ENCODE data around the gene ATXN7L1. TPM values are rescaled to one million over a fixed set of nuclear protein-coding genes. Genes with fewer than 3 reads are reported as not detected.

The ATXN7L1 gene
- total and polyA plus RNA-seq, 4 donors = 4.2 to 22.5 (median 8.5) TPM

DNA sequence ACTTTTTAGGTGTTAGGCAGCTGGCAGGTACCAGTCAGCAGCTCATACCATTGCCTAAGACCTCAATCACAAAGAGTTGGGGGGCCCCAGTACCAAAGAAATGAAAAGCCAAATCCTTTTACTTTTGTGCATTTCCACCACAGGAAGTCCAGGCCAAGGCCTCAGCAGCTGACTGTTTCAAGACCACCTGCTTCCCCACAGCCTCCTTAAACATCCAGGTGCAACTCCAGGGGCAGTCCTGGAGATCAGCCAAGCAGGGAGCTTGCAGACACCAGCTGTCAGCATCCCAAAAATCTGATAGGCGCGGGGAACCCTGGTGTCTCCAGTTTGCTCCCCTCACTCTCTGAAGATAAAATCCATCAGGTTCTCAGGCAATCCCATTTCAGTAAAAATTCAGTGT, 203.6 kb downstream of the ATXN7L1 start:
- no peak for ATAC-seq (ENCODE audit: insufficient read depth, low FRiP score)
- no peak for DNase-seq
- H3K4me3 ChIP-seq = no peak overlapping the region
- no peak overlapping the region for H3K9ac ChIP-seq (ENCODE audit: insufficient read depth in 1 of 2, low read length in 2 of 2)
- no peaks in the 10 kb centered on the region for H3K9me3 ChIP-seq (ENCODE audit: control insufficient read depth in 4 of 4, insufficient read depth in 3 of 4, low read length in 3 of 4)
- no peaks in the 10 kb centered on the region for H3K36me3 ChIP-seq (ENCODE audit: control insufficient read depth in 4 of 4, insufficient read depth in 4 of 4, low read length in 4 of 4)
- TF ChIP-seq, protein P1, sequence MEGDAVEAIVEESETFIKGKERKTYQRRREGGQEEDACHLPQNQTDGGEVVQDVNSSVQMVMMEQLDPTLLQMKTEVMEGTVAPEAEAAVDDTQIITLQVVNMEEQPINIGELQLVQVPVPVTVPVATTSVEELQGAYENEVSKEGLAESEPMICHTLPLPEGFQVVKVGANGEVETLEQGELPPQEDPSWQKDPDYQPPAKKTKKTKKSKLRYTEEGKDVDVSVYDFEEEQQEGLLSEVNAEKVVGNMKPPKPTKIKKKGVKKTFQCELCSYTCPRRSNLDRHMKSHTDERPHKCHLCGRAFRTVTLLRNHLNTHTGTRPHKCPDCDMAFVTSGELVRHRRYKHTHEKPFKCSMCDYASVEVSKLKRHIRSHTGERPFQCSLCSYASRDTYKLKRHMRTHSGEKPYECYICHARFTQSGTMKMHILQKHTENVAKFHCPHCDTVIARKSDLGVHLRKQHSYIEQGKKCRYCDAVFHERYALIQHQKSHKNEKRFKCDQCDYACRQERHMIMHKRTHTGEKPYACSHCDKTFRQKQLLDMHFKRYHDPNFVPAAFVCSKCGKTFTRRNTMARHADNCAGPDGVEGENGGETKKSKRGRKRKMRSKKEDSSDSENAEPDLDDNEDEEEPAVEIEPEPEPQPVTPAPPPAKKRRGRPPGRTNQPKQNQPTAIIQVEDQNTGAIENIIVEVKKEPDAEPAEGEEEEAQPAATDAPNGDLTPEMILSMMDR (IDR thresholded peaks at IDR 0.05; ENCODE audit: control extremely low read depth, extremely low read depth) = no peak
- no peaks in the 10 kb centered on the region for H3K27me3 ChIP-seq (ENCODE audit: control insufficient read depth in 3 of 3, insufficient read depth in 3 of 3, low read length in 2 of 3)
- 94 to 96% methylated on average over 2 of the region's 2 CpGs for WGBS, 2 donors
- H3K27ac ChIP-seq (ENCODE audit: low read depth in 1 of 2, low read length in 1 of 2) = no peak overlapping the region
- peaks cover 0 to 18% (median 0%) of the 10 kb centered on the region in 5 donors for H3K4me1 ChIP-seq (ENCODE audit: control insufficient read depth in 5 of 5, insufficient read depth in 5 of 5, low read length in 5 of 5)

DNA sequence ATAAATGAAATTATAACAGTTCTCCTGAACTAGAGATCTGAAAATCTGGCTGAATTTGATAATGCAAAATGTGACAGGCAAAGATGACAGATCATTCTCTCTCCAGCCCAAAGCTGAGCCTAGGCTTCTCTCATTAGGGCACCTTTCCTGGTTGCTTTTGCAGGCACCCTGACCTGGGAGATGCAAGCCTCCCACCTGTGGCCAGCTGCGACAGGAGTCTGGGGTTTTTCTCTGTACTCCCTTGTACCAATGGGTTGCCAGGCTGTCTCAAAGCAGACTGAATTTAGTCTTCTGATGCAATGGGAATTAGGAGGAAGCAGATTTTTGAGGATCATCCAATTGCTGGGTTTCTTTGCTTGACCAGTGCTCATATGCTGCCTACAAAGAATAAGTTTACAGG, 210.1 kb downstream of the ATXN7L1 start:
- H3K36me3 ChIP-seq (ENCODE audit: control insufficient read depth in 4 of 4, insufficient read depth in 4 of 4, low read length in 4 of 4) = peaks cover 0 to 14% (median 5%) of the 10 kb centered on the region in 4 donors
- TF ChIP-seq, protein P1 (IDR thresholded peaks at IDR 0.05; ENCODE audit: control extremely low read depth, extremely low read depth) = no peak
- no peaks in the 10 kb centered on the region for H3K27me3 ChIP-seq (ENCODE audit: control insufficient read depth in 3 of 3, insufficient read depth in 3 of 3, low read length in 2 of 3)
- H3K9ac ChIP-seq (ENCODE audit: insufficient read depth in 1 of 2, low read length in 2 of 2) = no peak overlapping the region
- no peaks in the 10 kb centered on the region for H3K9me3 ChIP-seq (ENCODE audit: control insufficient read depth in 4 of 4, insufficient read depth in 3 of 4, low read length in 3 of 4)
- no peak overlapping the region for H3K27ac ChIP-seq (ENCODE audit: low read depth in 1 of 2, low read length in 1 of 2)
- 95 to 100% methylated on average over 1 of the region's 1 CpG for WGBS, 2 donors
- no peak overlapping the region for H3K4me3 ChIP-seq
- DNase-seq (no peak), ATAC-seq (ENCODE audit: insufficient read depth, low FRiP score) (no peak)
- no peaks in the 10 kb centered on the region for H3K4me1 ChIP-seq (ENCODE audit: control insufficient read depth in 5 of 5, insufficient read depth in 5 of 5, low read length in 5 of 5)

DNA sequence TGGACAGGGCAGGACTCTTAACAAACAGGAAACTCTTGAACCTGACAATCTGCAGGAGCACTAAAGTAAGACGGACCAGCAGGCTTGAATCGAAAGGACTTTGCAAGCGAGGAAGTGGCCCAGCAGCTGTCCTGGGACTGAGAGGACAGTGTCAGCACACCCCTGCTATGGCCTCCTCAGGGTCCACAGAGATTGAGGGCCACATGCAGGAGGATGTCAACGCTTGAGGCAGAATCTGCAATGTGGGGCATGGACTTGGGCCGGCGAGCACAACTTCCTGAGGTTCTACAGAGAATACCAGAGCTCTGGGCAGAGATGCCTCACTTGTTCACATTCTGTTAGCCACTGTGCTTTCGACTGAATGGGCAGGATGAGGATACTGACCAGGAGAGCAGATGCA, 210.7 kb downstream of the ATXN7L1 start:
- DNase-seq = no peak
- no peak for ATAC-seq (ENCODE audit: insufficient read depth, low FRiP score)
- peaks cover 0 to 14% (median 6%) of the 10 kb centered on the region in 4 donors for H3K36me3 ChIP-seq (ENCODE audit: control insufficient read depth in 4 of 4, insufficient read depth in 4 of 4, low read length in 4 of 4)

More for the DNA sequence above, 210.7 kb downstream of the ATXN7L1 start:
- TF ChIP-seq, protein P1 (IDR thresholded peaks at IDR 0.05; ENCODE audit: control extremely low read depth, extremely low read depth) = no peak
- H3K4me3 ChIP-seq = no peak overlapping the region
- no peaks in the 10 kb centered on the region for H3K9me3 ChIP-seq (ENCODE audit: control insufficient read depth in 4 of 4, insufficient read depth in 3 of 4, low read length in 3 of 4)
- no peak overlapping the region for H3K27ac ChIP-seq (ENCODE audit: low read depth in 1 of 2, low read length in 1 of 2)
- no peaks in the 10 kb centered on the region for H3K4me1 ChIP-seq (ENCODE audit: control insufficient read depth in 5 of 5, insufficient read depth in 5 of 5, low read length in 5 of 5)
- WGBS, 2 donors = 91 to 92% methylated on average over 7 of the region's 7 CpGs
- no peaks in the 10 kb centered on the region for H3K27me3 ChIP-seq (ENCODE audit: control insufficient read depth in 3 of 3, insufficient read depth in 3 of 3, low read length in 2 of 3)
- no peak overlapping the region for H3K9ac ChIP-seq (ENCODE audit: insufficient read depth in 1 of 2, low read length in 2 of 2)

Measured in lung (tissue), 12 donors.